HepG2 (cell line): ENCODE data around the gene DUSP23. TPM values are rescaled to one million over a fixed set of nuclear protein-coding genes. Genes with fewer than 3 reads are reported as not detected.

Experiments
- ARNTL ChIP-seq: sonication (generic); formaldehyde crosslinking; IDR thresholded peaks from 2 replicates; pipeline ENCODE4 v1.4.0; 2020; ENCODE audit warnings: mild to moderate bottlenecking, missing genetic modification reagents
- CEBPG ChIP-seq: IDR thresholded peaks from 2 replicates; pipeline ENCODE4 v1.6.1; 2016
- CTCF ChIP-seq: sonication (generic); formaldehyde crosslinking; IDR thresholded peaks from 2 replicates; pipeline ENCODE4 v1.5.0; 2020; ENCODE audit warnings: mild to moderate bottlenecking, missing genetic modification reagents, moderate library complexity
- EEA1 ChIP-seq: sonication (generic); formaldehyde crosslinking; IDR thresholded peaks from 2 replicates; pipeline ENCODE4 v1.5.1; 2020; ENCODE audit warnings: mild to moderate bottlenecking, missing genetic modification reagents, borderline replicate concordance
- FUBP1 ChIP-seq: sonication (generic); formaldehyde crosslinking; IDR thresholded peaks from 2 replicates; pipeline ENCODE4 v1.5.1; 2020; ENCODE audit warnings: missing genetic modification reagents, mild to moderate bottlenecking, borderline replicate concordance
- MBD4 ChIP-seq: IDR thresholded peaks from 2 replicates; pipeline ENCODE4 v1.6.1; 2012; ENCODE audit warnings: low read length, inconsistent platforms, borderline replicate concordance
- RAD21 ChIP-seq: fragments of 450-650 bp; formaldehyde crosslinking; IDR thresholded peaks from 2 replicates; pipeline ENCODE4 v1.5.0; 2020; ENCODE audit warnings: mild to moderate bottlenecking
- STAG1 ChIP-seq: sonication (generic); formaldehyde crosslinking; IDR thresholded peaks from 2 replicates; pipeline ENCODE4 v1.4.0; 2020; ENCODE audit warnings: missing genetic modification reagents
- TAF1 ChIP-seq: sonication (generic); formaldehyde crosslinking; IDR thresholded peaks from 2 replicates; pipeline ENCODE4 v1.4.0; 2020; ENCODE audit warnings: missing genetic modification reagents
- TBX3 ChIP-seq: fragments of 450-650 bp; IDR thresholded peaks from 2 replicates; pipeline ENCODE4 v1.6.1; 2017; ENCODE audit warnings: antibody characterized with exemption, mild to moderate bottlenecking, inconsistent platforms, borderline replicate concordance
- ZNF317 ChIP-seq: sonication (generic); formaldehyde crosslinking; IDR thresholded peaks from 2 replicates; pipeline ENCODE4 v1.5.0; 2020; ENCODE audit warnings: mild to moderate bottlenecking, missing genetic modification reagents
- ZNF512B ChIP-seq: sonication (generic); formaldehyde crosslinking; IDR thresholded peaks from 2 replicates; pipeline ENCODE4 v1.5.1; 2020; ENCODE audit warnings: missing genetic modification reagents, mild to moderate bottlenecking, borderline replicate concordance
- ZNF562 ChIP-seq: sonication (generic); formaldehyde crosslinking; IDR thresholded peaks from 2 replicates; pipeline ENCODE4 v1.8.0; 2022; ENCODE audit warnings: missing genetic modification reagents, borderline replicate concordance
- ZNF790 ChIP-seq: sonication (generic); formaldehyde crosslinking; IDR thresholded peaks from 2 replicates; pipeline ENCODE4 v1.8.0; 2022; ENCODE audit warnings: missing genetic modification reagents, mild to moderate bottlenecking, borderline replicate concordance
- polyA plus RNA-seq, 8 experiments: library from polyadenylated mRNA; depleted of rRNA in 3 of 8; stranded (reverse) in 7 of 8; unstranded in 1 of 8; fragments of >200 nt; fragmentation: Illumina TruSeq in 4 of 8; extraction: Trizol in 4 of 8; gene quantifications; 2 replicates each; pipeline versions ENCODE4 v1.2.1 to v1.2.3, GENCODE V29; 2011 to 2016; ENCODE audit warnings: low read depth in 4 of 8, missing spikeins in 1 of 8, mixed read lengths in 1 of 8; ENCODE audit not compliant: insufficient read depth in 1 of 8
- total RNA-seq, 5 experiments: library from RNA; depleted of rRNA; stranded (reverse); fragments of >200 nt; fragmentation: Illumina TruSeq; extraction: Trizol; gene quantifications; 2 replicates each; pipeline ENCODE4 v1.2.3, GENCODE V29; 2016; ENCODE audit warnings: low read depth in 1 of 5
- TF ChIP-seq, protein P1 (sequence below): sonication (generic); formaldehyde crosslinking; IDR thresholded peaks from 2 replicates; pipeline ENCODE4 v1.9.0; 2021; ENCODE audit warnings: missing genetic modification reagents, borderline replicate concordance

The DUSP23 gene
- total and polyA plus RNA-seq, 2 of the 13 experiments (the other 11 are each of a cell fraction or from before 2014, with no cell fraction given): not detected

GRCh38 chr1:159780583-159781582, at the start of gene DUSP23 (continued):
- no peak for TF ChIP-seq FUBP1 (CRISPR knock-in tag)
- TF ChIP-seq MBD4: no peak
- no peak for TF ChIP-seq ARNTL (CRISPR knock-in tag)
- TF ChIP-seq ZNF317 (CRISPR knock-in tag): no peak
- TF ChIP-seq TBX3: no peak
- TF ChIP-seq, protein P1, sequence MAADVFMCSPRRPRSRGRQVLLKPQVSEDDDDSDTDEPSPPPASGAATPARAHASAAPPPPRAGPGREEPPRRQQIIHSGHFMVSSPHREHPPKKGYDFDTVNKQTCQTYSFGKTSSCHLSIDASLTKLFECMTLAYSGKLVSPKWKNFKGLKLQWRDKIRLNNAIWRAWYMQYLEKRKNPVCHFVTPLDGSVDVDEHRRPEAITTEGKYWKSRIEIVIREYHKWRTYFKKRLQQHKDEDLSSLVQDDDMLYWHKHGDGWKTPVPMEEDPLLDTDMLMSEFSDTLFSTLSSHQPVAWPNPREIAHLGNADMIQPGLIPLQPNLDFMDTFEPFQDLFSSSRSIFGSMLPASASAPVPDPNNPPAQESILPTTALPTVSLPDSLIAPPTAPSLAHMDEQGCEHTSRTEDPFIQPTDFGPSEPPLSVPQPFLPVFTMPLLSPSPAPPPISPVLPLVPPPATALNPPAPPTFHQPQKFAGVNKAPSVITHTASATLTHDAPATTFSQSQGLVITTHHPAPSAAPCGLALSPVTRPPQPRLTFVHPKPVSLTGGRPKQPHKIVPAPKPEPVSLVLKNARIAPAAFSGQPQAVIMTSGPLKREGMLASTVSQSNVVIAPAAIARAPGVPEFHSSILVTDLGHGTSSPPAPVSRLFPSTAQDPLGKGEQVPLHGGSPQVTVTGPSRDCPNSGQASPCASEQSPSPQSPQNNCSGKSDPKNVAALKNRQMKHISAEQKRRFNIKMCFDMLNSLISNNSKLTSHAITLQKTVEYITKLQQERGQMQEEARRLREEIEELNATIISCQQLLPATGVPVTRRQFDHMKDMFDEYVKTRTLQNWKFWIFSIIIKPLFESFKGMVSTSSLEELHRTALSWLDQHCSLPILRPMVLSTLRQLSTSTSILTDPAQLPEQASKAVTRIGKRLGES (CRISPR knock-in tag): no peak
- 0 out of 2 replicates have a peak, but pooled peaks have one; percentile 13 for TF ChIP-seq RAD21 (CRISPR knock-in tag)
- TF ChIP-seq CEBPG: peak; percentile 84
- peak; percentile 82 for TF ChIP-seq CTCF
- no peak for TF ChIP-seq ZNF512B (CRISPR knock-in tag)
- peak; percentile 55 for TF ChIP-seq STAG1 (CRISPR knock-in tag)
- TF ChIP-seq ZNF562 (CRISPR knock-in tag): no peak
- TF ChIP-seq EEA1 (CRISPR knock-in tag): no peak
- TF ChIP-seq ZNF790 (CRISPR knock-in tag): no peak
- TF ChIP-seq TAF1 (CRISPR knock-in tag): no peak
- TF ChIP-seq, all 625 proteins: peak for 6
